HUES6 (cell line): Measurements from ENCODE around the gene SMG6.

Experiments used
- H3K27ac ChIP-seq: 2 replicates; pipeline ENCODE4 v1.7.0; 2013; ENCODE audit warnings: low read depth, mild to moderate bottlenecking, low read length, inconsistent platforms
- H3K27me3 ChIP-seq: 2 replicates; pipeline ENCODE4 v1.6.1; 2013; ENCODE audit warnings: low read length; ENCODE audit not compliant: control insufficient read depth, insufficient read depth
- H3K36me3 ChIP-seq: 2 replicates; pipeline ENCODE4 v1.6.1; 2013; ENCODE audit warnings: low read length; ENCODE audit not compliant: control insufficient read depth, insufficient read depth
- H3K4me1 ChIP-seq: 2 replicates; pipeline ENCODE4 v1.6.1; 2013; ENCODE audit warnings: low read length; ENCODE audit not compliant: control insufficient read depth, insufficient read depth
- H3K4me3 ChIP-seq: 2 replicates; pipeline ENCODE4 v1.5.1; 2013; ENCODE audit warnings: low read depth, low read length
- H3K9ac ChIP-seq: one replicate; pipeline ENCODE4 v1.6.1; 2013; ENCODE audit warnings: mild to moderate bottlenecking, low read length
- H3K9me3 ChIP-seq: 2 replicates; pipeline ENCODE4 v1.6.1; 2013; ENCODE audit warnings: low read depth, low read length; ENCODE audit not compliant: control insufficient read depth, insufficient read depth

The SMG6 gene

DNA sequence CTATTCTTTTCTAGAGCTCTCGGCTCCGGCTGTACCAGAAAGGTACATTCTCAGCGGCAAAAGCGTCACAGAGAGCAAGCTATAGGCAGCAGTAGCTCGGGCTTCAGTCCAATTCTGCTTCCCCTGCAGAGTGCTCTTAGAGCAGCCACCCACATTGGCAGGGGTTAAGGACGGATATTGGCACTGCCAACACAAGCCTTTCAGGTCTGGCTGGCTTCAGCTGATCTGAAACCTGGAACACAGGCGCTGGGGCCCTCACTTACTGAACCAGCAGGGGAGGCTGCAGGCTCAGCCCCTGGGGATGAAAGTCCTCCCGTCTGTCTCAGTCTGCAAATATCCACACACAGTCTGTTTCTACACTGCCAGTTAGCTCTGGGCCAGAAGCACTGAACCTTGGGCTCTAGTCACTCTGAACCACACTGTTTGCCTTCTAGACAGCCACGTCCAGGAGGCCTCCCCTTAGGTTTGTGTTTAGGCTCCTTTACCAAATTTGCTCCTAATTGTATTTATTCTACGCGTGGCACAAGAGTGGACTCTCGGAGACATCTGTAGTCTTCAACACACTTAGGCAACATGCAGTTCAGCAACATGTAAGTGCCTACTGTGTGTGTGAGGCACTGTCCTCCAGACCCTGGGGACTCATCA, 208.6 kb downstream of the SMG6 start:
- peaks cover 17% of the 10 kb centered on the region for H3K4me1 ChIP-seq
- no peak overlapping the region for H3K27ac ChIP-seq
- no peaks in the 10 kb centered on the region for H3K27me3 ChIP-seq
- H3K36me3 ChIP-seq: no peaks in the 10 kb centered on the region
- H3K9me3 ChIP-seq: no peaks in the 10 kb centered on the region
- H3K9ac ChIP-seq: no peak overlapping the region
- no peak overlapping the region for H3K4me3 ChIP-seq

DNA sequence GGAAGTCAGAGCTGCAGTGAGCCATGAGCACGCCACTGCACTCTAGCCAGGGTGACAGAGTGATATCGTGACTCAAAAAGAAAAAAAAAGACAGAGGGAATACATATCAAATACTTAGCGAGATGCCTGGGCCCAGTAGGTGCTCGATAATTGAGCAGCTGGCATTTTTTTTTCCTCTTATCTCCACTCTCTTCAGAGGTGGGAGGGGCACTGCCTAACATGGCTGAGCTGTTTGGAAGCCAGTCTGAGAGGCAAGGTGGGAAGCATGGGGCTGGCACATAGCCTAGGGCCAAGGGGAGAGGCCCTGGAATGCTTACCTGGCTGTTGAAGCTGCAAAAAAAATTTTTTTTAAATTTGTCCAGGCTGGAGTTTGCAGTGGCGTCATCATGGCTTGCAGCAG, 210.2 kb downstream of the SMG6 start:
- Histone ChIP-seq H3K4me1 (peaks cover 30% of the 10 kb centered on the region), H3K27ac (no peak overlapping the region), H3K27me3 (no peaks in the 10 kb centered on the region), H3K4me3 (no peak overlapping the region), H3K9ac (no peak overlapping the region), H3K9me3 (no peaks in the 10 kb centered on the region), H3K36me3 (no peaks in the 10 kb centered on the region)

DNA sequence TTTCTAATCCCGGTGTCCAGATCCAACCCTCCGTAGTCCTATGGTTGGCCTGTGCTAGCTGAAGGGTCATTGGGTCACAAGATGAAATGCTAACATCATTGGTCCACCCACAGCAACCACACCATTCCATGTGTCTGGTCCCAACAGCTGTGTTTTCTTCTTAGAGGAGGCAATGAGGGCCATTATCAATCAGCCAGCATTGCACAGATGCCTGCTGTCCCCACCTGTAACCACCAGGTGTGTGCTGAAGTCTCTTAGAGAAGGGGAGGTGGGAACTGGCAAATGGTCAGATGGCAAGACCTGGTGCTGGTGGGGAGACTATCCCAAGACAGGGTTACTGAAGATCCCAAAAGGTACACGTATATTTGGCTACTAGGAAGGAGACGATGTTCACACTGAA, 211.3 kb downstream of the SMG6 start:
- Histone ChIP-seq H3K4me1 (peaks cover 30% of the 10 kb centered on the region), H3K27ac (no peak overlapping the region), H3K9me3 (no peaks in the 10 kb centered on the region), H3K9ac (no peak overlapping the region), H3K27me3 (no peaks in the 10 kb centered on the region), H3K4me3 (no peak overlapping the region), H3K36me3 (no peaks in the 10 kb centered on the region)

GRCh38 chr17:2090804-2091534, 212.6 kb downstream of the SMG6 start:
- Histone ChIP-seq H3K9ac (no peak overlapping the region), H3K27me3 (no peaks in the 10 kb centered on the region), H3K36me3 (no peaks in the 10 kb centered on the region), H3K4me1 (peaks cover 30% of the 10 kb centered on the region), H3K9me3 (no peaks in the 10 kb centered on the region), H3K27ac (no peak overlapping the region), H3K4me3 (no peak overlapping the region)

GRCh38 chr17:2090210-2090641, 213.4 kb downstream of the SMG6 start:
- Histone ChIP-seq H3K27ac (no peak overlapping the region), H3K9me3 (no peaks in the 10 kb centered on the region), H3K4me3 (no peak overlapping the region), H3K4me1 (peaks cover 30% of the 10 kb centered on the region), H3K9ac (no peak overlapping the region), H3K27me3 (no peaks in the 10 kb centered on the region), H3K36me3 (0 out of 2 replicates have a peak, but pooled peaks cover 6% of the 10 kb centered on the region)

GRCh38 chr17:2089021-2089422, 214.6 kb downstream of the SMG6 start:
- H3K4me1 ChIP-seq: peaks cover 29% of the 10 kb centered on the region
- H3K27ac ChIP-seq: no peak overlapping the region
- no peak overlapping the region for H3K4me3 ChIP-seq
- 0 out of 2 replicates have a peak, but pooled peaks cover 7% of the 10 kb centered on the region for H3K36me3 ChIP-seq
- H3K27me3 ChIP-seq: no peaks in the 10 kb centered on the region
- H3K9me3 ChIP-seq: no peaks in the 10 kb centered on the region
- no peak overlapping the region for H3K9ac ChIP-seq

- Histone ChIP-seq H3K4me1 (peaks cover 29% of the 10 kb centered on the region), H3K9me3 (no peaks in the 10 kb centered on the region), H3K27me3 (no peaks in the 10 kb centered on the region), H3K27ac (no peak overlapping the region), H3K9ac (no peak overlapping the region), H3K36me3 (peaks cover 9% of the 10 kb centered on the region; the same call in 1 of the 2 replicates), H3K4me3 (no peak overlapping the region)
These were observed 215.9 kb downstream of the SMG6 start for GRCh38 chr17:2087597-2088211.

GRCh38 chr17:2086306-2086705, 217.3 kb downstream of the SMG6 start:
- Histone ChIP-seq H3K4me1 (peaks cover 31% of the 10 kb centered on the region), H3K27ac (no peak overlapping the region), H3K4me3 (no peak overlapping the region), H3K9me3 (no peaks in the 10 kb centered on the region), H3K36me3 (peaks cover 13% of the 10 kb centered on the region), H3K27me3 (no peaks in the 10 kb centered on the region), H3K9ac (no peak overlapping the region)

- peaks cover 24% of the 10 kb centered on the region for H3K4me1 ChIP-seq
- no peak overlapping the region for H3K9ac ChIP-seq
- peaks cover 19% of the 10 kb centered on the region for H3K36me3 ChIP-seq
- H3K4me3 ChIP-seq: no peak overlapping the region
- H3K9me3 ChIP-seq: no peaks in the 10 kb centered on the region
- no peak overlapping the region for H3K27ac ChIP-seq
- no peaks in the 10 kb centered on the region for H3K27me3 ChIP-seq
These were observed 218.0 kb downstream of the SMG6 start for GRCh38 chr17:2085648-2085949.

GRCh38 chr17:2084766-2085647, 218.6 kb downstream of the SMG6 start:
- no peak overlapping the region for H3K27ac ChIP-seq
- H3K27me3 ChIP-seq: no peaks in the 10 kb centered on the region
- H3K4me3 ChIP-seq: no peak overlapping the region
- H3K9ac ChIP-seq: no peak overlapping the region
- peaks cover 19% of the 10 kb centered on the region for H3K36me3 ChIP-seq
- H3K9me3 ChIP-seq: no peaks in the 10 kb centered on the region
- peaks cover 19% of the 10 kb centered on the region; the same call in 1 of the 2 replicates for H3K4me1 ChIP-seq
